ENCODE measurements around the gene TNFRSF1B. TPM values are rescaled to one million over a fixed set of nuclear protein-coding genes. Genes with fewer than 3 reads are reported as not detected.

The TNFRSF1B gene
- total and polyA plus RNA-seq, 9 of the 15 experiments (the other 6 are each of a cell fraction or from before 2014, with no cell fraction given) = 8.8 to 91.3 (median 36.0) TPM

DNA sequence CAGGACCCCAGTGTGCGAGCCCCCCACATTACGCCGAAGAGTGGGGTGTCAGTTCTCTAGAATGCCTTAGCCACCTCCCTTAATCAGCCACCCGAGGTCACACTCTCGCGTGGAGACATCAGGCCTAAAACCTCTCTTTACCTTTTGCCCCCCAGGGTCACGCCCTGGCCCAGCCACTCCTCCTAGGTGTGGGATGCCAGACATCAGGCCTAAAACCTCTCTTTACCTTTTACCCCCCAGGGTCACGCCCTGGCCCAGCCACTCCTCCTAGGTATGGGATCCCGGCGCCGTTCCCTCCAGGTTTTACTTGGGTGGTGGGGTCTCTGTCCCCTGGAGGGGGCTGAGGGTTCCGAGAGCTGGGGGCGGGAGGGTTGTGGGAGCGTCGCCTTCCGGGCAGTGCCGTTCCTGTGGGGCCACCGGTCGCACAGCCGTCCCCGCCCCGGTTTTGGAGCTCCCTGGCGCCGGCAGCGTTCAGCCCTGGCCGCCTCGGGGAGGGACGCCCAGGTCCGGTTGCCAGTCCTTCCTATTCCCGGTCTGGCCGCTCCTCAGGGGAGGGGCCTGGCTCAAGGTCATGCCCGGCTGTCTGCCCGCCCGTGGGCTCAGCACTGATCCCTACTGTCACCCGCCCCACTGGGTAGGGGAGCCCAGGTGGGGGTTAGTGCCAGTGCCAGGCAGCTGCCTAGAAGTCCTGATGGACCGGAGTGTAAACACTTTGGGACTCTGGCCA is 63.9 kb downstream of the TNFRSF1B start (continued):
- TF ChIP-seq, protein P1, sequence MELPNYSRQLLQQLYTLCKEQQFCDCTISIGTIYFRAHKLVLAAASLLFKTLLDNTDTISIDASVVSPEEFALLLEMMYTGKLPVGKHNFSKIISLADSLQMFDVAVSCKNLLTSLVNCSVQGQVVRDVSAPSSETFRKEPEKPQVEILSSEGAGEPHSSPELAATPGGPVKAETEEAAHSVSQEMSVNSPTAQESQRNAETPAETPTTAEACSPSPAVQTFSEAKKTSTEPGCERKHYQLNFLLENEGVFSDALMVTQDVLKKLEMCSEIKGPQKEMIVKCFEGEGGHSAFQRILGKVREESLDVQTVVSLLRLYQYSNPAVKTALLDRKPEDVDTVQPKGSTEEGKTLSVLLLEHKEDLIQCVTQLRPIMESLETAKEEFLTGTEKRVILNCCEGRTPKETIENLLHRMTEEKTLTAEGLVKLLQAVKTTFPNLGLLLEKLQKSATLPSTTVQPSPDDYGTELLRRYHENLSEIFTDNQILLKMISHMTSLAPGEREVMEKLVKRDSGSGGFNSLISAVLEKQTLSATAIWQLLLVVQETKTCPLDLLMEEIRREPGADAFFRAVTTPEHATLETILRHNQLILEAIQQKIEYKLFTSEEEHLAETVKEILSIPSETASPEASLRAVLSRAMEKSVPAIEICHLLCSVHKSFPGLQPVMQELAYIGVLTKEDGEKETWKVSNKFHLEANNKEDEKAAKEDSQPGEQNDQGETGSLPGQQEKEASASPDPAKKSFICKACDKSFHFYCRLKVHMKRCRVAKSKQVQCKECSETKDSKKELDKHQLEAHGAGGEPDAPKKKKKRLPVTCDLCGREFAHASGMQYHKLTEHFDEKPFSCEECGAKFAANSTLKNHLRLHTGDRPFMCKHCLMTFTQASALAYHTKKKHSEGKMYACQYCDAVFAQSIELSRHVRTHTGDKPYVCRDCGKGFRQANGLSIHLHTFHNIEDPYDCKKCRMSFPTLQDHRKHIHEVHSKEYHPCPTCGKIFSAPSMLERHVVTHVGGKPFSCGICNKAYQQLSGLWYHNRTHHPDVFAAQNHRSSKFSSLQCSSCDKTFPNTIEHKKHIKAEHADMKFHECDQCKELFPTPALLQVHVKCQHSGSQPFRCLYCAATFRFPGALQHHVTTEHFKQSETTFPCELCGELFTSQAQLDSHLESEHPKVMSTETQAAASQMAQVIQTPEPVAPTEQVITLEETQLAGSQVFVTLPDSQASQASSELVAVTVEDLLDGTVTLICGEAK (IDR thresholded peaks at IDR 0.05) = 0 out of 2 replicates have a peak, but pooled peaks have one; percentile 34
- TF ChIP-seq, protein P1 (CRISPR knock-in tag; IDR thresholded peaks at IDR 0.05) = no peak
- TF ChIP-seq ASH1L (IDR thresholded peaks at IDR 0.05; ENCODE audit: borderline replicate concordance, low read depth, partially characterized antibody) (no peak), YY1 (IDR thresholded peaks at IDR 0.05; ENCODE audit: borderline replicate concordance in 1 of 3, control insufficient read depth in 1 of 3, extremely low read depth in 1 of 3, insufficient read depth in 3 of 3, insufficient read length in 1 of 3, insufficient replicate concordance in 2 of 3, low read depth in 1 of 3, low read length in 2 of 3) (peak in 1 of 3 experiments; percentile 12), LARP7 (IDR thresholded peaks at IDR 0.05) (no peak), KAT7 (CRISPR knock-in tag; IDR thresholded peaks at IDR 0.05; ENCODE audit: borderline replicate concordance) (peak; percentile 72; the same call in 1 of the 2 replicates), KDM5B (IDR thresholded peaks at IDR 0.05; ENCODE audit: insufficient replicate concordance, low read depth, low read length) (peak; percentile 23), TAF1 (IDR thresholded peaks at IDR 0.05; ENCODE audit: control insufficient read depth, extremely low read depth, insufficient read depth, low read length, severe bottlenecking) (peak; percentile 6), ZC3H8 (IDR thresholded peaks at IDR 0.05) (no peak), SAP30 (IDR thresholded peaks at IDR 0.05; ENCODE audit: borderline replicate concordance, insufficient read depth, low read depth, low read length, poor library complexity, severe bottlenecking) (peak; percentile 60), CHD1 (IDR thresholded peaks at IDR 0.05; ENCODE audit: low read length) (peak; percentile 24)
- TF ChIP-seq, protein P2, sequence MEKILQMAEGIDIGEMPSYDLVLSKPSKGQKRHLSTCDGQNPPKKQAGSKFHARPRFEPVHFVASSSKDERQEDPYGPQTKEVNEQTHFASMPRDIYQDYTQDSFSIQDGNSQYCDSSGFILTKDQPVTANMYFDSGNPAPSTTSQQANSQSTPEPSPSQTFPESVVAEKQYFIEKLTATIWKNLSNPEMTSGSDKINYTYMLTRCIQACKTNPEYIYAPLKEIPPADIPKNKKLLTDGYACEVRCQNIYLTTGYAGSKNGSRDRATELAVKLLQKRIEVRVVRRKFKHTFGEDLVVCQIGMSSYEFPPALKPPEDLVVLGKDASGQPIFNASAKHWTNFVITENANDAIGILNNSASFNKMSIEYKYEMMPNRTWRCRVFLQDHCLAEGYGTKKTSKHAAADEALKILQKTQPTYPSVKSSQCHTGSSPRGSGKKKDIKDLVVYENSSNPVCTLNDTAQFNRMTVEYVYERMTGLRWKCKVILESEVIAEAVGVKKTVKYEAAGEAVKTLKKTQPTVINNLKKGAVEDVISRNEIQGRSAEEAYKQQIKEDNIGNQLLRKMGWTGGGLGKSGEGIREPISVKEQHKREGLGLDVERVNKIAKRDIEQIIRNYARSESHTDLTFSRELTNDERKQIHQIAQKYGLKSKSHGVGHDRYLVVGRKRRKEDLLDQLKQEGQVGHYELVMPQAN (IDR thresholded peaks at IDR 0.05; ENCODE audit: borderline replicate concordance) = peak; percentile 28; the same call in 1 of the 2 replicates
